Occipital lobe (tissue), 2 donors: ENCODE data around the gene PRMT5. TPM values are rescaled to one million over a fixed set of nuclear protein-coding genes. Genes with fewer than 3 reads are reported as not detected.

Experiments used
- DNase-seq: peaks from one replicate; lab custom pipeline; 2025; lab: John Stamatoyannopoulos, UW
- total RNA-seq: library from RNA; depleted of rRNA; stranded (reverse); fragments of >200 nt; gene quantifications from one replicate; pipeline ENCODE4 v1.2.3, GENCODE V29; 2014

The PRMT5 gene
- total RNA-seq, 1 donor from 2014 or later: 39.8 TPM

- no peak for DNase-seq
Observed at GRCh38 chr14:22898302-22899090, 30.7 kb downstream of the PRMT5 start.

GRCh38 chr14:22897357-22897756, 31.8 kb downstream of the PRMT5 start:
- no peak for DNase-seq

GRCh38 chr14:22896760-22897159, 32.4 kb downstream of the PRMT5 start:
- DNase-seq: no peak

- DNase-seq: no peak
Observed at GRCh38 chr14:22896356-22896755, 32.8 kb downstream of the PRMT5 start.

- no peak for DNase-seq
Observed at GRCh38 chr14:22895402-22895801, 33.8 kb downstream of the PRMT5 start.

GRCh38 chr14:22893706-22894105, 35.5 kb downstream of the PRMT5 start:
- no peak for DNase-seq

GRCh38 chr14:22892488-22892887, 36.7 kb downstream of the PRMT5 start:
- no peak for DNase-seq

GRCh38 chr14:22890416-22890815, 38.8 kb downstream of the PRMT5 start:
- no peak for DNase-seq

- no peak for DNase-seq
Observed at GRCh38 chr14:22888662-22889061, 40.5 kb downstream of the PRMT5 start.

- DNase-seq: no peak
Observed at GRCh38 chr14:22887990-22888378, 41.2 kb downstream of the PRMT5 start.

- no peak for DNase-seq
Observed at GRCh38 chr14:22887260-22887989, 41.8 kb downstream of the PRMT5 start.

GRCh38 chr14:22886500-22887259, 42.5 kb downstream of the PRMT5 start:
- DNase-seq: no peak

GRCh38 chr14:22885975-22886374, 43.2 kb downstream of the PRMT5 start:
- DNase-seq: no peak

GRCh38 chr14:22884738-22885523, 44.2 kb downstream of the PRMT5 start:
- no peak for DNase-seq

GRCh38 chr14:22884076-22884737, 45.0 kb downstream of the PRMT5 start:
- no peak for DNase-seq

GRCh38 chr14:22883173-22883976, 45.8 kb downstream of the PRMT5 start, which contains the start of gene REM2:
Gene REM2 (plus strand): TSS chr14:22883222. CDS start chr14:22883288, 66 bp downstream.
- peak; percentile 14 for DNase-seq

- no peak for DNase-seq
Observed at GRCh38 chr14:22882529-22883172, 46.5 kb downstream of the PRMT5 start.

- DNase-seq: no peak
Observed at GRCh38 chr14:22882064-22882463, 47.1 kb downstream of the PRMT5 start.
